ENCODE measurements around the gene B4GALNT3. TPM values are rescaled to one million over a fixed set of nuclear protein-coding genes. Genes with fewer than 3 reads are reported as not detected.

B4GALNT3 gene
- total RNA-seq, 4 donors from 2014 or later = 7.9 to 14.1 (median 9.8) TPM

DNA sequence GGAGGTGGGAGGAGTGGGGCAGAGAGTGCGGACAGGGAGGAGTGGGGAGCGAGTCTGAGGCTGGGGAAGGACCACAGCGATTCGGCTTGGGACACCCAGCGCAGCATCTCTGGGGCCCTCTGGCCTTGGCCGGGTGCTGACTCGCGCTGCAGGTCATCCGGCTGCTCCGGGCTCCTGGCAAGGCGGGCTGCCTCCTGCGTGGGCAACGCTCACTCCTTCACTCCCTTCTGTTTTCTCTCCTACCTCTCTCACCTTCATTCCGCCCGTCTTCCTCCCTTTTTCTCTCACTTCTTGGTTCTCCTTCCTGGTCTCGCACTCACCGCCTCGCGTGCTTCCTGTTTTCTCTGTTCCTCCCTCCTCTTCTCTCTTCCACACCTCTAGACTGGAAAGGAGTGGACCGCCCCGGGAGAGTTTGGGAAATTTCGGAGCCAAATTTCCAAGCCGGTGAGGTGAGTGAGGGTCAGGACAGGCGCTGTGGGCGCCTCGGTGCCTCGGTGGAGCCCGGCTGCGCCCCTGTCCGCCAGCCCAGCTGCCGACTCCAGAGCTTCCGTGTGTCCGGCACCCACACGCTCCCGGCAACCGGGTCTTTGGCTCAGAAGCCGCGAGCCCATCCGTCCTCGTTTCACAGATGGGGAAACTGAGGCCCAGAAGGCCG is 86.7 kb downstream of the B4GALNT3 start:
- no peak for TF ChIP-seq EP300 (IDR thresholded peaks at IDR 0.05)
- H3K4me1 ChIP-seq = peaks cover 0 to 36% (median 13%) of the 10 kb centered on the region in 4 donors
- 78 to 82% methylated on average over 41 of the region's 41 CpGs for WGBS, 2 donors
- H3K9me3 ChIP-seq = no peaks in the 10 kb centered on the region
- peak overlapping the region in 3 of 4 donors; percentile 10 to 84 (median 22) for H3K27ac ChIP-seq
- H3K4me3 ChIP-seq = no peak overlapping the region
- no peak for DNase-seq (ENCODE audit: low spot score in 2 of 2)
- peaks cover 0 to 21% (median 0%) of the 10 kb centered on the region in 3 donors for H3K36me3 ChIP-seq
- peaks cover 0 to 3% of the 10 kb centered on the region in 2 donors for H3K27me3 ChIP-seq

DNA sequence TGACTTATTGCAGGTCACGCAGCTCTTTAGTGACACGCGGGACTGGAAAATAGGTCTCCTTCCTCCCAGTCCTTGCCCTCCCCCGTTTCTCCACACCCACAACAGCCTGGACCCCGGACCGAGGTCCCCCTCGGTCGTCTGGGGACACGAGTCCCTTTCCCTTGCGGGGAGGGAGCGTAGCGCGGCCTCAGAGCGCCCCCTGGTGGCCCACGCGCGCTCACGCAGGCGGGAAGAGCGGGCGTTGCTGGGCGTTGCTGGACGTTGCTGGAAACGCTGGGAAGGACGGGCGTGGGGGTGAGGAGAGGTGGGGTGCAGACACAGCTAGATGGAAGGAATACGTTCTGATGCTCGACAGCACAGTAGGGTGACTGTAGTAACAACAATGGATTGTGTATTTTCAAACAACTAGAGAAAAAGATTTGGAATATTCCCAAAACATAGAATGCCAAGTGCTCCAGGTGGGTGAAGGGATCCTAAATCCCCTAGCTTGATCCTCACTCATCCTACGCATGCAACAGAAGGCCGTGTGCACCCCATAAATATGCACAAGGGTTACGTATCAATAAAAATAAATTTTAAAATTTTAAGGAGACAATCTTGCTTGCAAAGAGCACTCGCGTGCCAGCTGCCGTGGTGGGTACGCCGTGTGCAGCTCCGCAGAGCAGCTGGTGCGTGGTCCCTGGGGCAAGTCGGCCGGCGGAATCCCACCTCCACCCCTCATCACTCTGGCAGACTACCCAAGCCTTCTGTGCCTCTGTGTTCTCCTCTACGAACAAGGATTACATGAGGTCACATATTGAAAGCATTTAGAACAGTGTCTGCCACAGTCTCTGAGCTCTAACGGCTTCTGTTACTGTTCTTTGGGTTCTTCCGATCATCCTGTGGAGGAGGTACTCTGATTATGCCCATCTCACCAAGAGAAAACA is 87.4 kb downstream of the B4GALNT3 start:
- DNase-seq (ENCODE audit: low spot score in 2 of 2) = peak in 1 of 2 donors; percentile 20
- H3K9me3 ChIP-seq = no peaks in the 10 kb centered on the region
- 19 to 20% methylated on average over 43 of the region's 44 CpGs for WGBS, 2 donors
- peaks cover 0 to 3% of the 10 kb centered on the region in 2 donors for H3K27me3 ChIP-seq
- peak; percentile 51 to 67 for TF ChIP-seq EP300 (IDR thresholded peaks at IDR 0.05)
- TF ChIP-seq, protein P1, sequence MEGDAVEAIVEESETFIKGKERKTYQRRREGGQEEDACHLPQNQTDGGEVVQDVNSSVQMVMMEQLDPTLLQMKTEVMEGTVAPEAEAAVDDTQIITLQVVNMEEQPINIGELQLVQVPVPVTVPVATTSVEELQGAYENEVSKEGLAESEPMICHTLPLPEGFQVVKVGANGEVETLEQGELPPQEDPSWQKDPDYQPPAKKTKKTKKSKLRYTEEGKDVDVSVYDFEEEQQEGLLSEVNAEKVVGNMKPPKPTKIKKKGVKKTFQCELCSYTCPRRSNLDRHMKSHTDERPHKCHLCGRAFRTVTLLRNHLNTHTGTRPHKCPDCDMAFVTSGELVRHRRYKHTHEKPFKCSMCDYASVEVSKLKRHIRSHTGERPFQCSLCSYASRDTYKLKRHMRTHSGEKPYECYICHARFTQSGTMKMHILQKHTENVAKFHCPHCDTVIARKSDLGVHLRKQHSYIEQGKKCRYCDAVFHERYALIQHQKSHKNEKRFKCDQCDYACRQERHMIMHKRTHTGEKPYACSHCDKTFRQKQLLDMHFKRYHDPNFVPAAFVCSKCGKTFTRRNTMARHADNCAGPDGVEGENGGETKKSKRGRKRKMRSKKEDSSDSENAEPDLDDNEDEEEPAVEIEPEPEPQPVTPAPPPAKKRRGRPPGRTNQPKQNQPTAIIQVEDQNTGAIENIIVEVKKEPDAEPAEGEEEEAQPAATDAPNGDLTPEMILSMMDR (IDR thresholded peaks at IDR 0.05) = peak; percentile 97 to 100 (median 98)
- no peak for TF ChIP-seq POLR2A (IDR thresholded peaks at IDR 0.05)
- H3K4me3 ChIP-seq = peak overlapping the region in 1 of 4 donors; percentile 25
- peak overlapping the region in 3 of 4 donors; percentile 10 to 84 (median 22) for H3K27ac ChIP-seq
- H3K36me3 ChIP-seq = peaks cover 0 to 28% (median 0%) of the 10 kb centered on the region in 3 donors
- H3K4me1 ChIP-seq = peaks cover 0 to 39% (median 10%) of the 10 kb centered on the region in 4 donors

DNA sequence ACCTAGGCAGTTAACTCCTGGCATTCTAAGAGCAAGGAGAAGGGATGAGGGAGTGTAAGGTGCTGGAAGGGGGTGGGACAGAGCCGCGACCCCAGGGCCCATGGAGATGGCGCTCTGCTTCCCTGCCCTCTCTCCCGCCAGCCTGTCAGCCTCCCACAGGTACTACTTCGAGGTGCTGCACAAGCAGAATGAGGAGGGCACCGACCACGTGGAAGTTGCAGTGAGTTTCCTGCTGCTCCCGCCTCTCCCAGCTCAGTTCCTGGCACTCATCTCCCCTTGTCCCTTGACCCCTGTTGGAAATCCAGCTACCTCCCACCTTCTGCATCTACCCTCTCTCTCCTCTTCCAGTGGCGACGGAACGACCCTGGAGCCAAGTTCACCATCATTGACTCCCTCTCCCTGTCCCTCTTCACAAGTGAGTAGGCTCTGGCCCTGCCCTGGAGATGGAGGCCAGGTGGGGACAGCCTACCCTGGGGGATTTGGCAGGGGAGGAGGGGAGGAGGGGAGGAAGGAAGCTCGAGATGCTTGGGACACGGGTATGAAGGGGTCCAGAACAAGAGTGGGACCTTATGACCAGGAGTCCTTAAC is 88.2 kb downstream of the B4GALNT3 start:
- peaks cover 0 to 28% (median 0%) of the 10 kb centered on the region in 3 donors for H3K36me3 ChIP-seq
- no peak overlapping the region for H3K4me3 ChIP-seq
- TF ChIP-seq POLR2A (IDR thresholded peaks at IDR 0.05) (no peak), EP300 (IDR thresholded peaks at IDR 0.05) (no peak)
- TF ChIP-seq, protein P1 (IDR thresholded peaks at IDR 0.05) = no peak
- no peaks in the 10 kb centered on the region for H3K9me3 ChIP-seq
- peaks cover 0 to 3% of the 10 kb centered on the region in 2 donors for H3K27me3 ChIP-seq
- no peak for DNase-seq (ENCODE audit: low spot score in 2 of 2)
- 56 to 65% methylated on average over 13 of the region's 13 CpGs for WGBS, 2 donors
- H3K27ac ChIP-seq = peak overlapping the region in 3 of 4 donors; percentile 10 to 84 (median 10)
- H3K4me1 ChIP-seq = peaks cover 0 to 39% (median 3%) of the 10 kb centered on the region in 4 donors

DNA sequence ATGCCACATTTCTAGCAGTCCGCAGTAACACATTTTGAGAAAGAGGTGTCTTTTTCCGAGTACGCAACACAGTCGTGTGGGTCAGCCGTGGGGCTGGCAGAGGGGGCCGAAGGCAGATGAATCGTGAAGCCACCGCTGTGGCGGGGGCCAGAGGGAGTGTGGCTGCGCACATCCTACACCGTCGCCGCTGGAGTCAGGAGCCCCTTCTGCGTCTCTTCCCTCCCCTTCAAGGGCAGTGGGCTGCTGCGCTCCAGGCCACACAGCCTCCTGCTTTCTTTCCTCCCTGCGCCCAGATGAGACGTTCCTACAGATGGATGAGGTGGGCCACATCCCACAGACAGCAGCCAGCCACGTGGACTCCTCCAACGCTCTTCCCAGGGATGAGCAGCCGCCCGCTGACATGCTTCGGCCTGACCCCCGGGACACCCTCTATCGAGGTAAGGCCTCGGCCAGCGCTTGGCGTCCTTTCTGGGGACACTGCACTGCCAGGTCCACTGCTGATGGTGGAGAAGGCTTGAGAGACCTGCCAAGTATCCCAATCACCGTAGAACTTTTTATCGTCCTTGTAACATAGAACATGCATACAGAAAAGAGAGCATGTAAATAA is 89.8 kb downstream of the B4GALNT3 start:
- Histone ChIP-seq H3K27me3 (no peaks in the 10 kb centered on the region), H3K4me3 (no peak overlapping the region), H3K36me3 (peaks cover 0 to 40% (median 0%) of the 10 kb centered on the region in 3 donors), H3K4me1 (peaks cover 0 to 44% (median 6%) of the 10 kb centered on the region in 4 donors), H3K27ac (peak overlapping the region in 1 of 4 donors; percentile 84), H3K9me3 (no peaks in the 10 kb centered on the region)
- whole genome bisulfite sequencing, 2 donors = 93 to 94% methylated on average over 26 to 29 of the region's 29 CpGs
- no peak for DNase-seq (ENCODE audit: low spot score in 2 of 2)
- TF ChIP-seq EP300 (IDR thresholded peaks at IDR 0.05) (no peak), POLR2A (IDR thresholded peaks at IDR 0.05) (no peak)
- TF ChIP-seq, protein P1 (IDR thresholded peaks at IDR 0.05) = no peak

All from tibial nerve (tissue), 4 donors.